22Rv1 (cell line): ENCODE results near the gene NSMCE1.

Source experiments
- H3K27ac ChIP-seq: fragments of 450-650 bp; 2 replicates; pipeline ENCODE4 v1.5.1; 2017
- ZFX ChIP-seq: fragments of 450-650 bp; IDR thresholded peaks from 2 replicates; pipeline ENCODE4 v1.6.1; 2017; ENCODE audit warnings: antibody characterized with exemption, borderline replicate concordance
- TF ChIP-seq, protein P1 (sequence below): fragments of 450-650 bp; IDR thresholded peaks from 2 replicates; pipeline ENCODE4 v1.5.1; 2017; ENCODE audit warnings: mild to moderate bottlenecking

The NSMCE1 gene

DNA sequence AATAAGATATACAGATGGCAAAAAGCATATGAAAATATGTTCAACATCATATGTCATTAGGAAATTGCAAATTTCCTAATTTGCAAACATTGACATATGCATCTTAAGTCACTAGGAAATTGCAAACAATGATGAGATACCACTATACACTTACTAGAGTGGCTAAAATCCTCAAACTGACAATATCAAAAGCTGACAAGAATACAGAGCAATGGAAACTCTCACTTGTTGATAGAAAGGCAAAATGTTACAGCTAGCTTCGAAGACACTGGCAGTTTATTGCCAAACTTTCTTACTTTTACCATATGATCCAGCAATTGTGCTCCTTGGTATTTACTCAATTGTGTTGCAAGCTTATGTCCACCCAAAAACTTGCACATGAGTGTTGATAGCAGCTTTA lies 40.2 kb upstream of the NSMCE1 start:
- H3K27ac ChIP-seq, result no peak overlapping the region
- TF ChIP-seq, protein P1, sequence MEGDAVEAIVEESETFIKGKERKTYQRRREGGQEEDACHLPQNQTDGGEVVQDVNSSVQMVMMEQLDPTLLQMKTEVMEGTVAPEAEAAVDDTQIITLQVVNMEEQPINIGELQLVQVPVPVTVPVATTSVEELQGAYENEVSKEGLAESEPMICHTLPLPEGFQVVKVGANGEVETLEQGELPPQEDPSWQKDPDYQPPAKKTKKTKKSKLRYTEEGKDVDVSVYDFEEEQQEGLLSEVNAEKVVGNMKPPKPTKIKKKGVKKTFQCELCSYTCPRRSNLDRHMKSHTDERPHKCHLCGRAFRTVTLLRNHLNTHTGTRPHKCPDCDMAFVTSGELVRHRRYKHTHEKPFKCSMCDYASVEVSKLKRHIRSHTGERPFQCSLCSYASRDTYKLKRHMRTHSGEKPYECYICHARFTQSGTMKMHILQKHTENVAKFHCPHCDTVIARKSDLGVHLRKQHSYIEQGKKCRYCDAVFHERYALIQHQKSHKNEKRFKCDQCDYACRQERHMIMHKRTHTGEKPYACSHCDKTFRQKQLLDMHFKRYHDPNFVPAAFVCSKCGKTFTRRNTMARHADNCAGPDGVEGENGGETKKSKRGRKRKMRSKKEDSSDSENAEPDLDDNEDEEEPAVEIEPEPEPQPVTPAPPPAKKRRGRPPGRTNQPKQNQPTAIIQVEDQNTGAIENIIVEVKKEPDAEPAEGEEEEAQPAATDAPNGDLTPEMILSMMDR, result no peak
- TF ChIP-seq ZFX, result no peak

DNA sequence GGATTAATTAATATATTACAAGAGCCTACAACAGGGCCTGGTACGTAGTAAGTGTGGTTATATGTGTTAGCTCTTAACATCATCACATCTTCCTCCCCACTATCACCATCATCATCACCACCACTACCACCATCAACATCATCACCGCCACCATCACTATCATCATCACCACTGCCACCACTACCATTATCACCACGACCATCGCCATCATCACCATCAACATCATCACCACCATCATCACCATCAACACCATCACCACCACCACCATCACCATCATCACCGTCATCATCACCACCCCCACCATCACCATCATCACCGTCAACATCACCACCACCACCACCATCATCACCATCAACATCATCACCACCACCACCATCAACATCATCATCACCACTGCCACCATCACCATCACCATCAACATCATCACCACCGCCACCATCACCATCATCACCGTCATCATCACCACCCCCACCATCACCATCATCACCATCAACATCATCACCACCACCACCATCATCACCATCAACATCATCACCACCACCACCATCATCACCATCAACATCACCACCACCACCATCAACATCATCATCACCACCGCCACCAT lies 37.4 kb upstream of the NSMCE1 start:
- H3K27ac ChIP-seq, result no peak overlapping the region
- TF ChIP-seq, protein P1, result no peak
- TF ChIP-seq ZFX, result no peak

DNA sequence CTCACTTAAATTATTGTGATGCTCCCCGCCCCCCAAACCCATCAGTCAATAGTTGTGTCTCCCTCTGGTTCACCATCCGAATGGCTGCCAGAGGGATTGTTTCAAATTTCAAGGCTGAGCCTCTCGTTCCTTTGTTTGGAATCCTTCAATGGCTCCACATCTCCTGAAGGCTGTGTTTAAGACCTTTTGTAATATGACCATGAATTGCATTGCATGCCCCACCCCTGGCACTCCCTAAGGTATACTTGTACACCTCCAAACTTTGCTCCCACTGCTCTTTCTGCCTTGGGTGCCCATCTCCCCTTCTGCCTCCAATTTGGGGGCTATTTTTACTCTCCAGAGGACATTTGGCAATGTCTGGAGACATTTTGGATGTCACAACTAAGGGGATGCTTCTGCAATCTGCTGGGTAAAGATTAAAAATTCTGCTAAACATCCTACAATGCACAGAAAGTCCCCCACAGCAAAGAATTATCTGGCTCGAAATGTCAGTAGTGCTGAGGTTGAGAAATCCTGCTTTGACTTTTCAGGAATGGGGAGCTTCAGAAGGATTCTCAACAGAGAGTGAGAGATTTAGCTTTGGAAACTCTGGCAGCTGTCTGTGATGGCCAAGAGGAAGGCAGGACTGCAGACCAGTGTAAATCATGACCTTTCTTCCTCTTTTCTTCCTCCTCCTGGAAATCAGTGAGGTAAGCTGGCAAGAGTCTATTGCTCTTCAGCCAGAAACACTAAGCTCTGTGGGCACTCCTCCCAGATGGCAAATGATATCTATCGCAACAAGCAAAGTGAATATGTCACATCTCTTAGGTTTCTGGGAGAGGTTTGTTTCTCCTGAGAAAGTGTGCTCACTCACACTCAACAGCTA lies 36.5 kb upstream of the NSMCE1 start:
- TF ChIP-seq, protein P1, result no peak
- TF ChIP-seq ZFX, result no peak

DNA sequence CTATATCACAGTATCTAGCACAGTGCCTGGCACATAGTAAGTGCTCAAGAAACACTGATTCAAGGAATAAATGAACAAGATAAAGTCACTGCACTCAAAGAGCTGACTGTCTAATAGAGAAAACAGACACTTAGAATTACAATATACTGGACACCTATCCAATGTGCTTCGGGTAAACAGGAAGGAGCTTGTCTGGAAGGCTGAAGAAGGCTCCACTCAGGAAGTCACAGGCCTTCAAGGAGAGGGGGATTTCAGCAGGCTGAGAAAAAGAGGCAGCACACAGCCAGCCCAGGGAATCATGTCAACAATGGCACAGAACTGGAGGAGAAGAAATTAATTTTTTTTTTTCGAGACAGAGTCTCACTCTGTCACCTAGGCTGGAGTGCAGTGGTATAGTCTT lies 35.5 kb upstream of the NSMCE1 start:
- TF ChIP-seq, protein P1, result no peak
- TF ChIP-seq ZFX, result no peak
- no peak overlapping the region for H3K27ac ChIP-seq

More for the DNA sequence above, 36.5 kb upstream of the NSMCE1 start:
- H3K27ac ChIP-seq, result no peak overlapping the region

DNA sequence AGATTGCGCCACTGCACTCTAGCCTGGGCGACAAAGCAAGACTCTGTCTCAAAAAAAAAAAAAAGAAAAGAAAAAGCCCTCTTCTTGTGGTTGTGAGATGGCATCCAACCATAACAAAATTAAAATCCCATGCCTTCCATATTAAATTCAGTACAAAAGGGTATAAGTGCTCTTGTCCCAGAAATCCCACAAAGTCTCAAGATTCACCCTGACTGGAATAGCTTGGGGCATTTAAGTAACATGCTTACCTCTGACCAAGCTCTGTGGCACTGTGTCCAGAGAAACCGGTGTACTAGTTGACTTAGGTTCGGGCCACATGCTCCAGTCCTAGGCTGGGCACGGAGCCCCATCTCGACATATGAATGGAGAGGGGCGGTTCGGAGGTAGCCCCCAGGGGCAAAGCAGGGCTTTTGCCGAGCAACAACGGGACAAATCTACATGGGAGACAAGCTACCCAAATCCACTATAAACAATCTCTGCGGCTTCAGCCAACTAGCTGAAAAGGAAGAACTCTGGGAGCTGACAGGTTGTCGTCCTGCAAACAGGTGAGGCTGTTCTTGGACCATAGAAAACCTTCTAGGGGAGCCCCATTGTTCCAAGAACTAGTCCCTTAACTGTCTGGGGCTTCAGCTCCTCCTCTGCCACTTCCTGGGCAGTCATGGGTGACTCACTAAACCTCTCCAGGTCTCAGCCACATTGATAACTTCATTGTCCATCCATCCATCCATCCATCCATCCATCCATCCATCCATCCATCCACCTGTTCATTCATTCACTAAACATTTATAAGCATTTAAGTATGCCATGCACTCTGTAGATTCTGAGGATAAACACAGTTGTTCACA lies 34.9 kb upstream of the NSMCE1 start:
- no peak overlapping the region for H3K27ac ChIP-seq
- TF ChIP-seq, protein P1, result no peak

DNA sequence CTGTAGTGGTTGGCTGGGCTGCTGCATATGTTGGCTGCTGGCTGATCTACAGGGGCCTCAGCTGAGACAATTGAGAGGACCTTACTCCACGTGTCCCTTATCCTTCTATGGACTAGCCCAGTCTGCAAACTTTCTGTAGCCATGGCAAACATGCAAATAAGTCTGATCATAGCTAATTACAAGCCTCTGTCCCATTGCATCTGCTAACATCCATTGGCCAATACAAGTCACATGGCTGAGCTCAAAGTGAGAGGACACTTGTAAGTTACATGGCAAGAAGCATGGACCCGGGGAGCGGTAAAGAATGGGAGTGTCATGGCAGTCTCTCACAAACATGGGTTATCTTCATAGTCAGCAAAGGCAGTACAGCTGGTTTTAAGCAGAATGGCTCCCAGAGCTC lies 33.6 kb upstream of the NSMCE1 start:
- TF ChIP-seq ZFX, result no peak
- TF ChIP-seq, protein P1, result no peak
- no peak overlapping the region for H3K27ac ChIP-seq
